IMR-90 (cell line): ENCODE data around the gene DRC3. TPM values are rescaled to one million over a fixed set of nuclear protein-coding genes. Genes with fewer than 3 reads are reported as not detected.

Experiments used
- ATAC-seq: fragments of 200-7000 bp; cut with Tn5 transposase; 2 replicates; pipeline ENCODE4 v1.9.1; 2020; ENCODE audit warnings: low read depth, mild to moderate bottlenecking, moderate library complexity
- BruUV-seq: library from RNA; stranded (reverse); fragments of 400-500 nt; replicated peaks from 2 replicates; lab custom pipeline; 2021; lab: Mats Ljungman, UMichigan
- CTCF ChIA-PET: fragments of 300-600 bp; formaldehyde crosslinking; extraction: SDS; loops from one replicate; lab custom pipeline; 2021; ENCODE audit warnings: antibody characterized with exemption; lab: Yijun Ruan, JAX
- POLR2A ChIA-PET: fragments of 300-600 bp; sonication (Branson Sonifier 250); formaldehyde crosslinking; loops from one replicate; lab custom pipeline; 2022; ENCODE audit warnings: antibody characterized with exemption; ENCODE audit not compliant: unreplicated experiment; lab: Charles Lee
- DNase-seq: peaks from one replicate; pipeline ENCODE4 v3.0.0; 2013
- H2AFZ ChIP-seq: replicated peaks from 2 replicates; pipeline ENCODE3; 2013; ENCODE audit warnings: low read length, mild to moderate bottlenecking; ENCODE audit not compliant: poor library complexity
- H2AK5ac ChIP-seq: 2 replicates; pipeline ENCODE4 v1.6.1; 2013; ENCODE audit warnings: low read depth, low read length, inconsistent platforms
- H2AK9ac ChIP-seq: replicated peaks from 2 replicates; pipeline ENCODE3; 2013; ENCODE audit warnings: mild to moderate bottlenecking, low read depth, low read length, moderate library complexity; ENCODE audit not compliant: poor library complexity
- H2BK120ac ChIP-seq: 2 replicates; pipeline ENCODE4 v1.6.1; 2013; ENCODE audit warnings: low read depth, low read length, inconsistent platforms
- H2BK15ac ChIP-seq: 3 replicates; pipeline ENCODE4 v1.6.1; 2013; ENCODE audit warnings: low read depth, low read length, inconsistent platforms
- H2BK20ac ChIP-seq: 2 replicates; pipeline ENCODE4 v1.6.1; 2013; ENCODE audit warnings: low read depth, mild to moderate bottlenecking, inconsistent platforms, low read length, moderate library complexity
- H2BK5ac ChIP-seq: 2 replicates; pipeline ENCODE4 v1.6.1; 2013; ENCODE audit warnings: mild to moderate bottlenecking, low read depth, low read length, inconsistent platforms; ENCODE audit not compliant: poor library complexity, severe bottlenecking
- H3K14ac ChIP-seq: replicated peaks from 2 replicates; pipeline ENCODE4 v1.6.1; 2013; ENCODE audit warnings: low read depth, low read length, inconsistent platforms
- H3K18ac ChIP-seq: 2 replicates; pipeline ENCODE4 v1.6.1; 2013; ENCODE audit warnings: low read depth, low read length, control low read depth
- H3K23ac ChIP-seq: 2 replicates; pipeline ENCODE4 v1.6.1; 2013; ENCODE audit warnings: low read depth, low read length, inconsistent platforms
- H3K27ac ChIP-seq: 2 replicates; pipeline ENCODE4 v1.5.1; 2013; ENCODE audit warnings: mild to moderate bottlenecking, control low read depth, low read length; ENCODE audit not compliant: insufficient read depth
- H3K27me3 ChIP-seq: 2 replicates; pipeline ENCODE4 v1.6.1; 2013; ENCODE audit warnings: low read length; ENCODE audit not compliant: control insufficient read depth, insufficient read depth
- H3K36me3 ChIP-seq: 2 replicates; pipeline ENCODE4 v1.6.1; 2013; ENCODE audit warnings: low read length, mixed read lengths; ENCODE audit not compliant: control insufficient read depth, insufficient read depth
- H3K4ac ChIP-seq: 2 replicates; pipeline ENCODE4 v1.6.1; 2013; ENCODE audit warnings: low read depth, low read length, inconsistent platforms
- H3K4me1 ChIP-seq: 2 replicates; pipeline ENCODE4 v1.6.1; 2013; ENCODE audit warnings: low read length, mixed read lengths; ENCODE audit not compliant: control insufficient read depth, insufficient read depth
- H3K4me2 ChIP-seq: 2 replicates; pipeline ENCODE4 v1.6.1; 2013; ENCODE audit warnings: low read depth, mild to moderate bottlenecking, control low read depth, low read length, moderate library complexity
- H3K4me3 ChIP-seq: 2 replicates; pipeline ENCODE4 v1.5.1; 2013; ENCODE audit warnings: low read depth, mild to moderate bottlenecking, control low read depth, low read length, moderate library complexity; ENCODE audit not compliant: insufficient read depth
- H3K56ac ChIP-seq: 2 replicates; pipeline ENCODE4 v1.6.1; 2013; ENCODE audit warnings: low read length, inconsistent platforms; ENCODE audit not compliant: insufficient read depth; ENCODE audit errors: extremely low read depth
- H3K79me1 ChIP-seq, 2 experiments: 2 replicates each; pipeline ENCODE4 v1.6.1; 2013; ENCODE audit warnings: low read length in 2 of 2, inconsistent platforms in 1 of 2, low read depth in 1 of 2
- H3K9ac ChIP-seq: 2 replicates; pipeline ENCODE4 v1.6.1; 2013; ENCODE audit warnings: low read depth, low read length, control low read depth
- H3K9me1 ChIP-seq: 2 replicates; pipeline ENCODE4 v1.6.1; 2013; ENCODE audit warnings: low read length, inconsistent platforms; ENCODE audit not compliant: insufficient read depth
- H3K9me3 ChIP-seq: 2 replicates; pipeline ENCODE4 v1.6.1; 2013; ENCODE audit warnings: low read length; ENCODE audit not compliant: control insufficient read depth, insufficient read depth
- H4K20me1 ChIP-seq: 2 replicates; pipeline ENCODE4 v1.6.1; 2013; ENCODE audit warnings: low read length, inconsistent platforms; ENCODE audit not compliant: insufficient read depth
- H4K5ac ChIP-seq: 2 replicates; pipeline ENCODE4 v1.6.1; 2013; ENCODE audit warnings: mild to moderate bottlenecking, low read depth, low read length, control low read depth
- H4K8ac ChIP-seq, 2 experiments: 2 replicates each; pipeline ENCODE4 v1.6.1; 2013; ENCODE audit warnings: low read depth in 2 of 2, low read length in 2 of 2, control low read depth in 1 of 2, inconsistent platforms in 1 of 2
- H4K91ac ChIP-seq: 2 replicates; pipeline ENCODE4 v1.6.1; 2013; ENCODE audit warnings: low read depth, low read length, inconsistent platforms; ENCODE audit not compliant: insufficient read depth
- CEBPB ChIP-seq: IDR thresholded peaks from 2 replicates; pipeline ENCODE4 v1.6.1; 2012; ENCODE audit warnings: low read depth, low read length, improper control_type of control experiment
- CHD1 ChIP-seq: IDR thresholded peaks from 2 replicates; pipeline ENCODE4 v1.6.1; 2012; ENCODE audit warnings: low read depth, low read length, improper control_type of control experiment
- CTCF ChIP-seq: conservative IDR thresholded peaks from 2 replicates; pipeline ENCODE4 v1.5.1; 2012; ENCODE audit warnings: mild to moderate bottlenecking, low read depth, low read length, improper control_type of control experiment
- MXI1 ChIP-seq: IDR thresholded peaks from 2 replicates; pipeline ENCODE4 v1.6.1; 2012; ENCODE audit warnings: low read depth, mild to moderate bottlenecking, low read length, moderate library complexity, borderline replicate concordance
- NFE2L2 ChIP-seq: fragments of 150-350 bp; IDR thresholded peaks from 2 replicates; pipeline ENCODE4 v1.6.1; 2016; ENCODE audit warnings: low read depth, mild to moderate bottlenecking, low read length
- POLR2A ChIP-seq: IDR thresholded peaks from 2 replicates; pipeline ENCODE4 v1.6.1; 2012; ENCODE audit warnings: mild to moderate bottlenecking, low read depth, low read length
- RAD21 ChIP-seq: IDR thresholded peaks from 2 replicates; pipeline ENCODE4 v1.6.1; 2012; ENCODE audit warnings: low read length, improper control_type of control experiment
- RCOR1 ChIP-seq: IDR thresholded peaks from 2 replicates; pipeline ENCODE4 v1.6.1; 2012; ENCODE audit warnings: mild to moderate bottlenecking, low read length, improper control_type of control experiment; ENCODE audit not compliant: insufficient replicate concordance
- SMC3 ChIP-seq: fragments of 150-350 bp; IDR thresholded peaks from 2 replicates; pipeline ENCODE4 v1.6.1; 2016; ENCODE audit warnings: low read depth, mild to moderate bottlenecking, antibody characterized with exemption, low read length, moderate library complexity
- WGBS, 2 experiments: methylation state at CpG; one replicate each; pipeline versions ENCODE4 v1.1.5 to v1.1.7; 2013; ENCODE audit warnings: missing lambda C conversion rate in 2 of 2; ENCODE audit not compliant: insufficient read length in 1 of 2; ENCODE audit errors: extremely low coverage in 2 of 2; 5-methylcytosine and 5-hydroxymethylcytosine counted together
- dilution Hi-C: fragments of 300-500 bp; cut with HindIII; formaldehyde crosslinking; loops from one replicate; pipeline ENCODE4 v1.14.3; 2018; ENCODE audit warnings: low sequenced_read_pairs; ENCODE audit not compliant: unreplicated experiment
- in situ Hi-C: fragments of 300-500 bp; cut with MboI; formaldehyde crosslinking; loops from 3 replicates; pipeline ENCODE4 v1.14.3; 2019; ENCODE audit warnings: low sequenced_read_pairs, inconsistent platforms, mixed read lengths
- intact Hi-C: fragments of 100-400 bp; cut with micrococcal nuclease; formaldehyde crosslinking; loops from 2 replicates; pipeline ENCODE4 v1.10.0; 2022
- polyA plus RNA-seq, 3 experiments: library from polyadenylated mRNA; depleted of rRNA; stranded (reverse); fragments of >200 nt; gene quantifications; 2 replicates each; pipeline ENCODE4 v1.2.3, GENCODE V29; 2012; ENCODE audit warnings: low replicate concordance in 1 of 3
- total RNA-seq: library from RNA; depleted of rRNA; stranded (reverse); fragments of >200 nt; gene quantifications from 2 replicates; pipeline ENCODE4 v1.2.3, GENCODE V29; 2012
- TF ChIP-seq, protein P1 (sequence below): fragments of 150-350 bp; IDR thresholded peaks from 2 replicates; pipeline ENCODE4 v1.6.1; 2017; ENCODE audit warnings: mild to moderate bottlenecking, antibody characterized with exemption, low read length, low read depth

Gene DRC3
- total and polyA plus RNA-seq, 2 of the 4 experiments (the other 2 are of a cell fraction): 0.55 to 0.72 TPM

DNA sequence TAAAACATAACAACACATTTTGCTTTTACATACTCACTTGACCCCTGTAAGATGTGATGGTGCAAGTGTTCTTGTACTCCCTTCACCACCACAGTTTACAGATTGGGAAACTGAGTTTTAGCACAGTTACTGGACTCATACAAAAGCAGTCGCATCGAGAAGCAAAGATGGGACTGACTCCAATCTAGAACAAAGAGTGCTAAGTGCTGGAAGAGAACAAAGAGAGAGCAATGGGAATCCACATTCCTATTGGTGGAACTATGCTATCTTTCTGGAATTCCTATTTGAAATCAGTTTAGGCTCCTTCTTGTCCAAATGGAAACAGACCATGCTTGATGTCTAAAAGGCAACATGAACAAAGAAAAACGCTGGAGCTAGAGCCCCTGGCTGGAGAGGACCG, 9.6 kb upstream of the DRC3 start:
- H4K20me1 ChIP-seq: peaks cover 30% of the 10 kb centered on the region; the same call in 1 of the 2 replicates
- H3K79me1 ChIP-seq: peaks cover 24 to 70% of the 10 kb centered on the region in 2 experiments
- peaks cover 19% of the 10 kb centered on the region for H3K4me1 ChIP-seq
- no peak overlapping the region for H3K4me3 ChIP-seq
- peaks cover 13% of the 10 kb centered on the region for H3K9me1 ChIP-seq
- H2AK5ac ChIP-seq: no peak overlapping the region
- no peak overlapping the region for H3K4ac ChIP-seq
- H4K8ac ChIP-seq: no peak overlapping the region
- H3K23ac ChIP-seq: no peak overlapping the region
- ATAC-seq (no peak), DNase-seq (no peak)
- H2BK120ac ChIP-seq: no peak overlapping the region
- H2AFZ ChIP-seq: no peak overlapping the region
- H3K14ac ChIP-seq: no peak overlapping the region
- H3K27ac ChIP-seq: no peak overlapping the region
- 83% methylated on average over 1 of the region's 4 CpGs; no CpG with 5 or more reads in 1 of the 2 experiments for WGBS, 2 experiments
- no peaks in the 10 kb centered on the region for H3K36me3 ChIP-seq
- BruUV-seq: no TSS peak
- no peak overlapping the region for H3K9ac ChIP-seq
- CTCF ChIA-PET: no interaction called here
- no peak overlapping the region for H2BK20ac ChIP-seq
- no peak overlapping the region for H2BK5ac ChIP-seq
- POLR2A ChIA-PET: no interaction called here
- no peaks in the 10 kb centered on the region for H3K9me3 ChIP-seq
- no peak overlapping the region for H4K91ac ChIP-seq
- H3K27me3 ChIP-seq: no peaks in the 10 kb centered on the region
- no peak overlapping the region for H3K56ac ChIP-seq
- in situ Hi-C loops: no loop called here
- H2BK15ac ChIP-seq: no peak overlapping the region
- dilution Hi-C loops: no loop called here
- no peak overlapping the region for H3K4me2 ChIP-seq
- H2AK9ac ChIP-seq: no peak overlapping the region
- no peak for TF ChIP-seq CHD1
- TF ChIP-seq RCOR1: no peak
- no peak for TF ChIP-seq RAD21
- TF ChIP-seq CEBPB: no peak
- TF ChIP-seq SMC3: no peak
- TF ChIP-seq, protein P1, sequence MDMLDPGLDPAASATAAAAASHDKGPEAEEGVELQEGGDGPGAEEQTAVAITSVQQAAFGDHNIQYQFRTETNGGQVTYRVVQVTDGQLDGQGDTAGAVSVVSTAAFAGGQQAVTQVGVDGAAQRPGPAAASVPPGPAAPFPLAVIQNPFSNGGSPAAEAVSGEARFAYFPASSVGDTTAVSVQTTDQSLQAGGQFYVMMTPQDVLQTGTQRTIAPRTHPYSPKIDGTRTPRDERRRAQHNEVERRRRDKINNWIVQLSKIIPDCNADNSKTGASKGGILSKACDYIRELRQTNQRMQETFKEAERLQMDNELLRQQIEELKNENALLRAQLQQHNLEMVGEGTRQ: no peak
- TF ChIP-seq MXI1: no peak
- no peak for TF ChIP-seq CTCF
- TF ChIP-seq NFE2L2: no peak
- TF ChIP-seq POLR2A: no peak
- H3K18ac ChIP-seq: no peak overlapping the region
- intact Hi-C loops: no loop called here
- no peak overlapping the region for H4K5ac ChIP-seq
